Astrocyte (in vitro differentiated cells and primary cell): ENCODE results near the gene SLC6A2.

ENCODE experiments used
- CTCF ChIP-seq: IDR thresholded peaks from 2 replicates; pipeline ENCODE4 v1.5.1; 2011; ENCODE audit warnings: low read depth, mild to moderate bottlenecking, inconsistent platforms, low read length, moderate library complexity; ENCODE audit not compliant: insufficient read depth
- EZH2 ChIP-seq: IDR thresholded peaks from 2 replicates; pipeline ENCODE4 v1.6.1; 2012; ENCODE audit warnings: mild to moderate bottlenecking, low read length, inconsistent platforms; ENCODE audit not compliant: insufficient read depth

GRCh38 chr16:55686671-55687070, 30.9 kb downstream of the SLC6A2 start:
- TF ChIP-seq EZH2 (no peak), CTCF (no peak)
